Measurements from ENCODE around the gene KRTAP5-2.

The KRTAP5-2 gene

DNA sequence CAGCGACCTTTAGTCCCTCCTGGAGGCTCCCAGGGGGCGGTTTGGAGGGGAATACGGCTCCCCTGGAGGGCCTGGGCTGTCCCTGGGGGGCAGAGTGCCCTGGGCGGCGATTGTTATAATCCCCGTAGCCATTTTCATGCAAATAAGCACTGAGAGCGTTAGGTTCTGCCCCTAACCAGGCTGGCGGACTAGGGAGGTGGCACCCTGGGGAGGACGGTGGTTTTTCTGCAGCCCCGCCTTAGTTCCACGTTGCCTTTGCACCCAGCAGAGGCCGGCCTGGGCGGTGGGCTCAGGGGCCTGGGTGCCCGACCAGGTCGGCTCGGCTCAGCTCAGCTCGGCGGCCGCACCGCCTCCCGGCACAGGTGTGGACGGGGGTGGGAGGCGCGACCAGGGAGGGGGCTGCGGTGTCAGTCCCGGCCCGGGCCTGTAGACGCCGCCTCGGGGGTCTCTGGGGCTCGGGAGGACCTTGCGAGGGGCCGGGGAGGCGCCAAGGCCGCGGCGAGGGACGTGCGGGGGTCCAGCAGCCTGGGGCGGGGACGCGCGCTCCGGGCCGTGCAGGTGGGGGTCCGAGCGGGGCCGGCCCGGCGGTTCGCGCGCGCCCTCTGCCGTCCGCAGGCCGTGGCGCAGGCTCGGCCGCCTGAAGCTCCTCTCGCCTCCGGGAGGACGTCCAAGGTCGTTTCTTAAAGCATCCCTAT lies 23.7 kb downstream of the KRTAP5-2 start:
- no peak overlapping the region for H3K4me3 ChIP-seq (ENCODE audit: low read depth in 1 of 2, low read length in 1 of 2)
- no peaks in the 10 kb centered on the region for H3K9me3 ChIP-seq
- no peak overlapping the region for H3K27ac ChIP-seq
- TF ChIP-seq, protein P1, sequence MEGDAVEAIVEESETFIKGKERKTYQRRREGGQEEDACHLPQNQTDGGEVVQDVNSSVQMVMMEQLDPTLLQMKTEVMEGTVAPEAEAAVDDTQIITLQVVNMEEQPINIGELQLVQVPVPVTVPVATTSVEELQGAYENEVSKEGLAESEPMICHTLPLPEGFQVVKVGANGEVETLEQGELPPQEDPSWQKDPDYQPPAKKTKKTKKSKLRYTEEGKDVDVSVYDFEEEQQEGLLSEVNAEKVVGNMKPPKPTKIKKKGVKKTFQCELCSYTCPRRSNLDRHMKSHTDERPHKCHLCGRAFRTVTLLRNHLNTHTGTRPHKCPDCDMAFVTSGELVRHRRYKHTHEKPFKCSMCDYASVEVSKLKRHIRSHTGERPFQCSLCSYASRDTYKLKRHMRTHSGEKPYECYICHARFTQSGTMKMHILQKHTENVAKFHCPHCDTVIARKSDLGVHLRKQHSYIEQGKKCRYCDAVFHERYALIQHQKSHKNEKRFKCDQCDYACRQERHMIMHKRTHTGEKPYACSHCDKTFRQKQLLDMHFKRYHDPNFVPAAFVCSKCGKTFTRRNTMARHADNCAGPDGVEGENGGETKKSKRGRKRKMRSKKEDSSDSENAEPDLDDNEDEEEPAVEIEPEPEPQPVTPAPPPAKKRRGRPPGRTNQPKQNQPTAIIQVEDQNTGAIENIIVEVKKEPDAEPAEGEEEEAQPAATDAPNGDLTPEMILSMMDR (IDR thresholded peaks at IDR 0.05): peak; percentile 52
- H3K36me3 ChIP-seq: no peaks in the 10 kb centered on the region
- H3K27me3 ChIP-seq: peaks cover 87% of the 10 kb centered on the region
- peaks cover 0 to 14% of the 10 kb centered on the region in 2 experiments for H3K4me1 ChIP-seq (ENCODE audit: control insufficient read depth in 1 of 2, insufficient read depth in 1 of 2, low read depth in 1 of 2, low read length in 1 of 2)

DNA sequence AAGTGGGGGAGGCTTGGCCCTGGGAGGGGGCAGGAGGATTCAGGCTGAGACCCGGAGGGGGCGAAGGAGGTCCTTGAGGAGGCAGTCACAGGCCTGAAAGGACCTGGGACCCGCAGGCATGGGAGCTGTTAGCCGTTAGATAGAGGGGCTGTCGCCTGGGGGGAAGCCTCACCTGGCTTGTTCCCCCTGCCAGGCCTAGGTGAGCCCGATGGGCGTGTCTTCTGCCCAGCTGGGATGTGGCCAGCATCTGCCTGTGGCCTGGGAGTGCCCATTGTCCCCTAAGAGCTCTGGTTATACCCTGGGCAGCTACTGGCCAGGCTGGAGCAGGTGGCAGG lies 24.2 kb downstream of the KRTAP5-2 start:
- Histone ChIP-seq H3K36me3 (no peaks in the 10 kb centered on the region), H3K27me3 (peaks cover 92% of the 10 kb centered on the region), H3K4me1 (ENCODE audit: control insufficient read depth in 1 of 2, insufficient read depth in 1 of 2, low read depth in 1 of 2, low read length in 1 of 2) (peaks cover 0 to 14% of the 10 kb centered on the region in 2 experiments), H3K4me3 (ENCODE audit: low read depth in 1 of 2, low read length in 1 of 2) (no peak overlapping the region), H3K27ac (no peak overlapping the region), H3K9me3 (no peaks in the 10 kb centered on the region)
- TF ChIP-seq, protein P1 (IDR thresholded peaks at IDR 0.05): no peak

DNA sequence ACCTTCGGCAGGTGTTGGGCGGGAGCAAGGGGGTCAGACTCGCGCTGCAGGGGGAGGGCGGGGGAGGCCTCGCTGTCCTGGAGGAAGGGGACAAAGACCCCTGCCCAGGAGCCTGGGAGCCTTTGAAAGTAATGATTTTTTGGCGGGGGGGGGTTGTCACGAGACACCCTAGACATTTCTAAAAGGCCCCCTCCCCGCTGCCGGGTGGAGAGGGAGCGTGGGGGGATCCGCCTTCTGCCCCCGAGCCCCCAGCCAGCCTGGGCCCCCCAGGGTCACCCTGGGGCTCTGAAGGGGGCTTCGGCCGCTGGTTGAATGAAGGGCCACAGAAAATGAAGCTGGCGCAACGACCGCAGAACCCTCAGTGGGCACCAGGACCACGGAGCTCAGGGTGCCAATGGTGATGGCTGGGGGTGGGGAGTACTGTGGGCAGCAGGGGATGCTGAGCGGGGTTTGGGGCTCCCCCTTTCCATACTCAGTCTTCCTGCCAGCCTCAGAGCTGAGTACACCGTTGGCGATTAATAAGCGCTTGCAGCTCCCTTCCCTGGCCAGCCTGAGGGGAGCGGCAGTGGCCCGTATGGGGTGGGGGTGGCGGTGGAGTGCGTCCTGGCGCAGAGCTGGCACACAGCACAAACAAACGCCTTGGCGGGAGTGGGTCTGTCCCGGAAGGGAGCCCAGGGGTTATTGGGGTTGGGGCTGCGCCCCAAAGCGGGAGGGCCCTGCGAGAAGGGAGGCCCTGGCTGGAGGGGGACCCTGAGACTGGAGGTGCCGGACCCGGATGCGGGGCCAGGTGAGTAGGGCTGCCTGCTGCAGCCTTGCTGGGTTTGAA lies 24.8 kb downstream of the KRTAP5-2 start:
- Histone ChIP-seq H3K27me3 (peaks cover 93% of the 10 kb centered on the region), H3K27ac (no peak overlapping the region), H3K4me3 (ENCODE audit: low read depth in 1 of 2, low read length in 1 of 2) (no peak overlapping the region), H3K9me3 (no peaks in the 10 kb centered on the region), H3K36me3 (no peaks in the 10 kb centered on the region), H3K4me1 (ENCODE audit: control insufficient read depth in 1 of 2, insufficient read depth in 1 of 2, low read depth in 1 of 2, low read length in 1 of 2) (peaks cover 0 to 14% of the 10 kb centered on the region in 2 experiments)
- TF ChIP-seq, protein P1 (IDR thresholded peaks at IDR 0.05): no peak

DNA sequence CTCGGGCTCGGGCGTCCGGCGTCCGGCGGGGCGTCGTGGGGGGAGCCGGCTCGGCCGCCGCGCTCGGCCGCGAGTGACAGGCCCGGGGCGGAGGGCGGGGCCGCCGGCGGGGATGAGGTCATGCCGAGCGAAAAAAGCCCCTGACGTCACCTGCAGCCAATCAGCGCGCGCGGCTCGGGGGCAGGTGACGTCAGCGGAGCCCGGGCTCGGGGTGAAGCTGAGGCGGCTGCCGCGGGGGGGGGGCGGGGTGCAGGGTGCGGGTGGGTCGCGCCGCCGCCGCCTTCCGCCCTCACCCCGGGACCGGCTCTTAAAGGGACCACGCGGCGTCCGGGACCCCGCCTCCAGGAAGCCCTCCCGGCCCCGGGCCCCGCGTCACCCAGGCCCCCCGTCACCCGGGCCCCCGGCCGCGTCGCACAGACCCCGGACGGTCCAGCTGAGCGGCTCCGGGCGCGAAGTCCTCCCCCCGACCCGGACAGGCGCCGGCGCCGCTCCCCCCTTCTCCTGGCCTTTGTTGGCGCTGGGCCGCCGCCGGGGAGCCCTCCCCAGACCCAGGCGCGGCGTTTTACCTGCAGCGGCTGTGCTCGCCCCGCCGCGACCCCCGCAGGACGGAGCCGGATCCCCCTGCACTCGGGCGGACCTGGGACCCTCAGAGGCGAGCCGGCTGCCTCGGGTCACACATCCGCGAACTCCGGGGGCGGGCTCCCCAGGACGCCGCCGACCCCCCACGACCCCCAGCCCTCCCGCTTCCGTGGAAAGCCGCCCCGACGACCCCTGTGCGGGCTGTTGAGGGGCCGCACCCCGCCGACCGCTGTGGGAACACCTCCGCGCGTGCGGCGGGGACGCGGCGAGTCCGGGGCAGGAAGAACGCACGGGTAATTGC lies 25.7 kb downstream of the KRTAP5-2 start, which contains the start of gene DUSP8:
Gene DUSP8, minus strand, starts transcription at position 75 of the 880 bp plus-strand sequence. CDS start 6,445 bp downstream, outside the sequence.
- H3K4me3 ChIP-seq (ENCODE audit: low read depth in 1 of 2, low read length in 1 of 2): peak within 1 kb of the TSS in 1 of 2 experiments; percentile 36
- peaks cover 0 to 14% of the 10 kb centered on the region in 2 experiments for H3K4me1 ChIP-seq (ENCODE audit: control insufficient read depth in 1 of 2, insufficient read depth in 1 of 2, low read depth in 1 of 2, low read length in 1 of 2)
- no peaks in the 10 kb centered on the region for H3K36me3 ChIP-seq
- H3K27me3 ChIP-seq: peaks cover 94% of the 10 kb centered on the region
- no peak within 1 kb of the TSS for H3K27ac ChIP-seq
- H3K9me3 ChIP-seq: no peaks in the 10 kb centered on the region
- TF ChIP-seq, protein P1 (IDR thresholded peaks at IDR 0.05): no peak

DNA sequence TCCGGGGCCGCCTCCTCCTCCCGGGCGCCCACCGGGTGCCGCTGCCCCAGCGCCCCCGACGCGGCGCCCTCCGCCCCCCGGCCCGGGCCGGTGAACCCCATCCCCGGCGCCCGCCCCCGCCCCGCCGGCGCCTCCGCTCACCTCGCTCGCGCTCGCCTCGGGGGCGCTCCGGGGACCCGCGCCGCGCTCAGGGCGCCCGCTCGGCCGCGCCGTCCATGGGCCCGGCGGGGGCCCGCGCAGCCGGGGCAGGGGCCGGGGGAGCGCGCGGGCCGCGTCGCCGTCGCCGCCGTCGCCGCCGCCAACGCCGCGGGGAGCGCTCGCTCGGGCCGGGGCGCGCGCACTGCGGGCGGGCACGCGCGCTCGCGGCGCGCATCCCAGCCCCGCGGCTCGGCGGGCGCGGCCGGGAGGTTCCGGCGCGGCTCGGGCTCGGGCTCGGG lies 26.3 kb downstream of the KRTAP5-2 start:
- TF ChIP-seq, protein P1 (IDR thresholded peaks at IDR 0.05): no peak
- Histone ChIP-seq H3K4me1 (ENCODE audit: control insufficient read depth in 1 of 2, insufficient read depth in 1 of 2, low read depth in 1 of 2, low read length in 1 of 2) (peaks cover 0 to 14% of the 10 kb centered on the region in 2 experiments), H3K27ac (no peak overlapping the region), H3K4me3 (ENCODE audit: low read depth in 1 of 2, low read length in 1 of 2) (no peak overlapping the region), H3K36me3 (no peaks in the 10 kb centered on the region), H3K27me3 (peaks cover 97% of the 10 kb centered on the region), H3K9me3 (no peaks in the 10 kb centered on the region)

Data from neutrophil (primary cell).